PFSK-1 (cell line): ENCODE results near the gene TMC4.
A peak's percentile ranks its signal among the peaks of the same experiment; 100 is the strongest.

Experiments
- FOXP2 ChIP-seq: optimal IDR thresholded peaks from 2 replicates; pipeline ENCODE3; 2011; ENCODE audit warnings: borderline replicate concordance, control low read depth, inconsistent platforms; ENCODE audit not compliant: insufficient read depth; ENCODE audit errors: extremely low read length, extremely low read depth
- POLR2AphosphoS5 ChIP-seq: IDR thresholded peaks from 2 replicates; pipeline ENCODE4 v1.6.1; 2012; ENCODE audit warnings: low read depth, mild to moderate bottlenecking, control low read depth, low read length, moderate library complexity
- REST ChIP-seq, 2 experiments: IDR thresholded peaks; 2 replicates each; pipeline versions ENCODE4 v1.6.1 to v1.8.0; 2011 to 2012; ENCODE audit warnings: low read depth in 2 of 2, low read length in 2 of 2, control low read depth in 1 of 2, inconsistent platforms in 1 of 2, mild to moderate bottlenecking in 1 of 2, moderate library complexity in 1 of 2; ENCODE audit not compliant: insufficient read depth in 1 of 2
- SIN3A ChIP-seq: IDR thresholded peaks from 2 replicates; pipeline ENCODE4 v1.6.1; 2012; ENCODE audit warnings: mild to moderate bottlenecking, low read length, moderate library complexity, borderline replicate concordance; ENCODE audit not compliant: insufficient read depth
- TAF1 ChIP-seq: IDR thresholded peaks from 2 replicates; pipeline ENCODE4 v1.6.1; 2012; ENCODE audit warnings: low read length, control low read depth, borderline replicate concordance; ENCODE audit not compliant: insufficient read depth

The TMC4 gene

GRCh38 chr19:54155694-54156093 is 17.3 kb downstream of the TMC4 start:
- TF ChIP-seq FOXP2 (no peak), TAF1 (no peak), SIN3A (no peak), POLR2AphosphoS5 (0 out of 2 replicates have a peak, but pooled peaks have one; percentile 3), REST (IDR thresholded peaks at IDR 0.05; ENCODE audit: insufficient read depth in 1 of 2, low read depth in 2 of 2, low read length in 2 of 2) (no peak)

GRCh38 chr19:54154603-54155345 is 18.2 kb downstream of the TMC4 start:
- TF ChIP-seq POLR2AphosphoS5 (no peak), SIN3A (no peak), REST (IDR thresholded peaks at IDR 0.05; ENCODE audit: insufficient read depth in 1 of 2, low read depth in 2 of 2, low read length in 2 of 2) (no peak), FOXP2 (no peak), TAF1 (no peak)

GRCh38 chr19:54153731-54154326 is 19.1 kb downstream of the TMC4 start:
- TF ChIP-seq FOXP2 (no peak), SIN3A (no peak), TAF1 (no peak), POLR2AphosphoS5 (no peak; the same call in 1 of the 2 replicates)

GRCh38 chr19:54152878-54153524 is 20.0 kb downstream of the TMC4 start:
- TF ChIP-seq REST (IDR thresholded peaks at IDR 0.05; ENCODE audit: insufficient read depth in 1 of 2, low read depth in 2 of 2, low read length in 2 of 2) = no peak
- TF ChIP-seq SIN3A = no peak
- TF ChIP-seq POLR2AphosphoS5 = 0 out of 2 replicates have a peak, but pooled peaks have one; percentile 8
- no peak for TF ChIP-seq FOXP2

- TF ChIP-seq REST (IDR thresholded peaks at IDR 0.05; ENCODE audit: insufficient read depth in 1 of 2, low read depth in 2 of 2, low read length in 2 of 2) (no peak), SIN3A (no peak)
Observed at GRCh38 chr19:54152267-54152666, 20.7 kb downstream of the TMC4 start.
